Measurements from ENCODE around the gene SMIM10L2A.

The SMIM10L2A gene

DNA sequence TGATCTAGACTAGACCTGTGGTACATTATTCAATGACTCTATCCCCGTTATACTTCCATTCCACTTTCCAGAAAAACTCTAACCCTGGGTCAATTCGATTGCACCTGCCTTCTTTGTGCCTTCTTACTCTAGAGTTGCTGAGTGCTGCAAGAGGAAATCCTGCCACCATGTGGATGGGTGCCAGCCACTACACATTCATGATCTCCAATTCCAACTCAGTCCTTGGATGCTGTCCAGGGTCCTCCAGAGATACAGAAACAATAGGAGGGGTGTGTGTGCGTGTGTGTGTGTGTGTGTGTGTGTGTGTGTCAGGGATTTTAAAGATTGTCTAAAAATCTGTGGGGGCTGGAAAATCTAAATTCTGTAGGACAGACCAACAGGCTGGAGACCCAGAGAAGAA lies 55.8 kb downstream of the SMIM10L2A start:
- H4K20me1 ChIP-seq (ENCODE audit: insufficient read depth, low read length), result no peaks in the 10 kb centered on the region
- no peaks in the 10 kb centered on the region for H3K79me2 ChIP-seq (ENCODE audit: low read length)
- H3K36me3 ChIP-seq (replicated peaks; ENCODE audit: insufficient read depth, low read length), result no peaks in the 10 kb centered on the region
- no peak overlapping the region for H3K4me3 ChIP-seq (ENCODE audit: low read length)
- TF ChIP-seq EZH2 (optimal IDR thresholded peaks at IDR 0.05; ENCODE audit: low read depth, low read length), result no peak
- TF ChIP-seq, protein P1, sequence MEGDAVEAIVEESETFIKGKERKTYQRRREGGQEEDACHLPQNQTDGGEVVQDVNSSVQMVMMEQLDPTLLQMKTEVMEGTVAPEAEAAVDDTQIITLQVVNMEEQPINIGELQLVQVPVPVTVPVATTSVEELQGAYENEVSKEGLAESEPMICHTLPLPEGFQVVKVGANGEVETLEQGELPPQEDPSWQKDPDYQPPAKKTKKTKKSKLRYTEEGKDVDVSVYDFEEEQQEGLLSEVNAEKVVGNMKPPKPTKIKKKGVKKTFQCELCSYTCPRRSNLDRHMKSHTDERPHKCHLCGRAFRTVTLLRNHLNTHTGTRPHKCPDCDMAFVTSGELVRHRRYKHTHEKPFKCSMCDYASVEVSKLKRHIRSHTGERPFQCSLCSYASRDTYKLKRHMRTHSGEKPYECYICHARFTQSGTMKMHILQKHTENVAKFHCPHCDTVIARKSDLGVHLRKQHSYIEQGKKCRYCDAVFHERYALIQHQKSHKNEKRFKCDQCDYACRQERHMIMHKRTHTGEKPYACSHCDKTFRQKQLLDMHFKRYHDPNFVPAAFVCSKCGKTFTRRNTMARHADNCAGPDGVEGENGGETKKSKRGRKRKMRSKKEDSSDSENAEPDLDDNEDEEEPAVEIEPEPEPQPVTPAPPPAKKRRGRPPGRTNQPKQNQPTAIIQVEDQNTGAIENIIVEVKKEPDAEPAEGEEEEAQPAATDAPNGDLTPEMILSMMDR (IDR thresholded peaks at IDR 0.05; ENCODE audit: low read length), result peak; percentile 58
- H3F3A ChIP-seq (ENCODE audit: insufficient read depth, low read length), result no peaks in the 10 kb centered on the region
- H3K9ac ChIP-seq (ENCODE audit: low read length), result no peak overlapping the region
- no peak overlapping the region for H3K4me2 ChIP-seq (ENCODE audit: low read depth, low read length)
- DNase-seq, result peak; percentile 57
- H3K27me3 ChIP-seq (replicated peaks; ENCODE audit: insufficient read depth, low read length), result no peaks in the 10 kb centered on the region
- no peak overlapping the region for H3K27ac ChIP-seq (ENCODE audit: low read length)
- no peaks in the 10 kb centered on the region for H3K4me1 ChIP-seq (ENCODE audit: low read length)
- no peak overlapping the region for H2AFZ ChIP-seq (ENCODE audit: low read length)
- no peaks in the 10 kb centered on the region for H3K9me2 ChIP-seq (replicated peaks; ENCODE audit: insufficient read depth, low read length)
- no peaks in the 10 kb centered on the region for H3K9me3 ChIP-seq (replicated peaks; ENCODE audit: insufficient read depth, low read length)
